ENCODE results near the gene MSTN. TPM values are rescaled to one million over a fixed set of nuclear protein-coding genes. Genes with fewer than 3 reads are reported as not detected.

The MSTN gene
- total and polyA plus RNA-seq, 12 donors: 0.14 to 3.8 (median 0.57) TPM; not detected in 1

GRCh38 chr2:190093793-190094192 is 31.3 kb upstream of the MSTN start:
- WGBS, 4 donors: 66 to 72% (median 67%) methylated on average over 3 of the region's 3 CpGs
- no peak overlapping the region for H3K4me3 ChIP-seq
- peaks cover 0 to 22% of the 10 kb centered on the region in 2 donors for H3K4me1 ChIP-seq (replicated peaks in 1 of 2)
- no peaks in the 10 kb centered on the region for H3K9me3 ChIP-seq (replicated peaks in 1 of 3)
- no peaks in the 10 kb centered on the region for H3K27me3 ChIP-seq
- no peak for TF ChIP-seq POLR2A (IDR thresholded peaks at IDR 0.05)
- TF ChIP-seq, protein P1, sequence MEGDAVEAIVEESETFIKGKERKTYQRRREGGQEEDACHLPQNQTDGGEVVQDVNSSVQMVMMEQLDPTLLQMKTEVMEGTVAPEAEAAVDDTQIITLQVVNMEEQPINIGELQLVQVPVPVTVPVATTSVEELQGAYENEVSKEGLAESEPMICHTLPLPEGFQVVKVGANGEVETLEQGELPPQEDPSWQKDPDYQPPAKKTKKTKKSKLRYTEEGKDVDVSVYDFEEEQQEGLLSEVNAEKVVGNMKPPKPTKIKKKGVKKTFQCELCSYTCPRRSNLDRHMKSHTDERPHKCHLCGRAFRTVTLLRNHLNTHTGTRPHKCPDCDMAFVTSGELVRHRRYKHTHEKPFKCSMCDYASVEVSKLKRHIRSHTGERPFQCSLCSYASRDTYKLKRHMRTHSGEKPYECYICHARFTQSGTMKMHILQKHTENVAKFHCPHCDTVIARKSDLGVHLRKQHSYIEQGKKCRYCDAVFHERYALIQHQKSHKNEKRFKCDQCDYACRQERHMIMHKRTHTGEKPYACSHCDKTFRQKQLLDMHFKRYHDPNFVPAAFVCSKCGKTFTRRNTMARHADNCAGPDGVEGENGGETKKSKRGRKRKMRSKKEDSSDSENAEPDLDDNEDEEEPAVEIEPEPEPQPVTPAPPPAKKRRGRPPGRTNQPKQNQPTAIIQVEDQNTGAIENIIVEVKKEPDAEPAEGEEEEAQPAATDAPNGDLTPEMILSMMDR (IDR thresholded peaks at IDR 0.05): no peak
- DNase-seq: peak in 5 of 7 donors; percentile 10 to 41 (median 19)
- intact Hi-C loops (cut with DNase I): loop anchor here in 1 of 2 donors (10.0 kb wide), 1 partner anchor 281 kb away; no protein-coding TSS in a partner anchor
- peak overlapping the region in 3 of 5 donors; percentile 3 to 33 (median 27) for H3K27ac ChIP-seq
- H3K36me3 ChIP-seq (replicated peaks in 1 of 2): no peaks in the 10 kb centered on the region

GRCh38 chr2:190090148-190090547 is 27.6 kb upstream of the MSTN start:
- intact Hi-C loops (cut with DNase I): loop anchor here in 1 of 2 donors (10.0 kb wide), 1 partner anchor 285 kb away; no protein-coding TSS in a partner anchor
- Histone ChIP-seq H3K27ac (no peak overlapping the region), H3K4me3 (no peak overlapping the region), H3K36me3 (replicated peaks in 1 of 2) (no peaks in the 10 kb centered on the region), H3K9me3 (replicated peaks in 1 of 3) (no peaks in the 10 kb centered on the region), H3K4me1 (replicated peaks in 1 of 2) (peaks cover 0 to 22% of the 10 kb centered on the region in 2 donors), H3K27me3 (no peaks in the 10 kb centered on the region)
- WGBS, 4 donors: 89 to 100% (median 96%) methylated on average over 2 of the region's 2 CpGs
- TF ChIP-seq, protein P1 (IDR thresholded peaks at IDR 0.05): no peak
- no peak for TF ChIP-seq POLR2A (IDR thresholded peaks at IDR 0.05)
- DNase-seq: no peak

GRCh38 chr2:190088917-190089316 is 26.4 kb upstream of the MSTN start:
- H3K36me3 ChIP-seq (replicated peaks in 1 of 2): no peaks in the 10 kb centered on the region
- H3K4me3 ChIP-seq: no peak overlapping the region
- no peaks in the 10 kb centered on the region for H3K27me3 ChIP-seq
- H3K27ac ChIP-seq: no peak overlapping the region
- TF ChIP-seq, protein P1 (IDR thresholded peaks at IDR 0.05): peak; percentile 64 to 82 (median 72)
- no peak for TF ChIP-seq POLR2A (IDR thresholded peaks at IDR 0.05)
- WGBS, 4 donors: 4 to 19% (median 18%) methylated on average over 4 of the region's 4 CpGs
- peaks cover 0 to 15% of the 10 kb centered on the region in 2 donors for H3K4me1 ChIP-seq (replicated peaks in 1 of 2)
- intact Hi-C loops (cut with DNase I): loop anchor here (10.0 kb wide), 2 partner anchors 186 to 196 kb away; no protein-coding TSS in a partner anchor
- DNase-seq: peak; percentile 38 to 75 (median 52)
- H3K9me3 ChIP-seq (replicated peaks in 1 of 3): no peaks in the 10 kb centered on the region

GRCh38 chr2:190084704-190085103 is 22.2 kb upstream of the MSTN start:
- WGBS, 4 donors: 49 to 80% (median 74%) methylated on average over 2 of the region's 2 CpGs
- no peak for DNase-seq
- Histone ChIP-seq H3K27ac (no peak overlapping the region), H3K9me3 (replicated peaks in 1 of 3) (no peaks in the 10 kb centered on the region), H3K27me3 (no peaks in the 10 kb centered on the region), H3K36me3 (replicated peaks in 1 of 2) (no peaks in the 10 kb centered on the region), H3K4me1 (replicated peaks in 1 of 2) (no peaks in the 10 kb centered on the region), H3K4me3 (no peak overlapping the region)
- no peak for TF ChIP-seq POLR2A (IDR thresholded peaks at IDR 0.05)
- TF ChIP-seq, protein P1 (IDR thresholded peaks at IDR 0.05): no peak
- intact Hi-C loops (cut with DNase I): loop anchor here (10.0 kb wide), 2 partner anchors 190 to 200 kb away; no protein-coding TSS in a partner anchor

Measured in adrenal gland (tissue), 12 donors.